Islet precursor cell (in vitro differentiated cells): ENCODE data around the gene CX3CL1.
"Not testable (repeated sequence)": the region's sequence is repeated elsewhere in the genome, so short reads cannot be mapped to it uniquely, and the experiment has no call there.

Source experiments
- DNase-seq: peaks from one replicate; pipeline ENCODE4 v3.0.0-alpha.2; 2018

CX3CL1 gene

DNA sequence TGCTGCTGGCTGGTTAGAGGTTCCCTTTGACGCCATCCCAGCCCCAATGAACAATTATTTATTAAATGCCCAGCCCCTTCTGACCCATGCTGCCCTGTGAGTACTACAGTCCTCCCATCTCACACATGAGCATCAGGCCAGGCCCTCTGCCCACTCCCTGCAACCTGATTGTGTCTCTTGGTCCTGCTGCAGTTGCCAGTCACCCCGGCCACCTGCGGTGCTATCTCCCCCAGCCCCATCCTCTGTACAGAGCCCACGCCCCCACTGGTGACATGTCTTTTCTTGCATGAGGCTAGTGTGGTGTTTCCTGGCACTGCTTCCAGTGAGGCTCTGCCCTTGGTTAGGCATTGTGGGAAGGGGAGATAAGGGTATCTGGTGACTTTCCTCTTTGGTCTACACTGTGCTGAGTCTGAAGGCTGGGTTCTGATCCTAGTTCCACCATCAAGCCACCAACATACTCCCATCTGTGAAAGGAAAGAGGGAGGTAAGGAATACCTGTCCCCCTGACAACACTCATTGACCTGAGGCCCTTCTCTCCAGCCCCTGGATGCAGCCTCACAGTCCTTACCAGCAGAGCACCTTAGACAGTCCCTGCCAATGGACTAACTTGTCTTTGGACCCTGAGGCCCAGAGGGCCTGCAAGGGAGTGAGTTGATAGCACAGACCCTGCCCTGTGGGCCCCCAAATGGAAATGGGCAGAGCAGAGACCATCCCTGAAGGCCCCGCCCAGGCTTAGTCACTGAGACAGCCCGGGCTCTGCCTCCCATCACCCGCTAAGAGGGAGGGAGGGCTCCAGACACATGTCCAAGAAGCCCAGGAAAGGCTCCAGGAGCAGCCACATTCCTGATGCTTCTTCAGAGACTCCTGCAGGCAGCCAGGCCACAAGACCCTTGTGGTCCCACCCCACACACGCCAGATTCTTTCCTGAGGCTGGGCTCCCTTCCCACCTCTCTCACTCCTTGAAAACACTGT lies 11.3 kb downstream of the CX3CL1 start:
- DNase-seq: peak; percentile 95

DNA sequence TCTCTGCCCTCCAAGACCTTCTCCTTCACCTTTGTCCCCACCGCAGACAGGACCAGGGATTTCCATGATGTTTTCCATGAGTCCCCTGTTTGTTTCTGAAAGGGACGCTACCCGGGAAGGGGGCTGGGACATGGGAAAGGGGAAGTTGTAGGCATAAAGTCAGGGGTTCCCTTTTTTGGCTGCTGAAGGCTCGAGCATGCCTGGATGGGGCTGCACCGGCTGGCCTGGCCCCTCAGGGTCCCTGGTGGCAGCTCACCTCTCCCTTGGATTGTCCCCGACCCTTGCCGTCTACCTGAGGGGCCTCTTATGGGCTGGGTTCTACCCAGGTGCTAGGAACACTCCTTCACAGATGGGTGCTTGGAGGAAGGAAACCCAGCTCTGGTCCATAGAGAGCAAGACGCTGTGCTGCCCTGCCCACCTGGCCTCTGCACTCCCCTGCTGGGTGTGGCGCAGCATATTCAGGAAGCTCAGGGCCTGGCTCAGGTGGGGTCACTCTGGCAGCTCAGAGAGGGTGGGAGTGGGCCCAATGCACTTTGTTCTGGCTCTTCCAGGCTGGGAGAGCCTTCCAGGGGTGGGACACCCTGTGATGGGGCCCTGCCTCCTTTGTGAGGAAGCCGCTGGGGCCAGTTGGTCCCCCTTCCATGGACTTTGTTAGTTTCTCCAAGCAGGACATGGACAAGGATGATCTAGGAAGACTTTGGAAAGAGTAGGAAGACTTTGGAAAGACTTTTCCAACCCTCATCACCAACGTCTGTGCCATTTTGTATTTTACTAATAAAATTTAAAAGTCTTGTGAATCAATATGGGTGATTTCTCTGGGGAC lies 12.2 kb downstream of the CX3CL1 start:
- DNase-seq: no peak

DNA sequence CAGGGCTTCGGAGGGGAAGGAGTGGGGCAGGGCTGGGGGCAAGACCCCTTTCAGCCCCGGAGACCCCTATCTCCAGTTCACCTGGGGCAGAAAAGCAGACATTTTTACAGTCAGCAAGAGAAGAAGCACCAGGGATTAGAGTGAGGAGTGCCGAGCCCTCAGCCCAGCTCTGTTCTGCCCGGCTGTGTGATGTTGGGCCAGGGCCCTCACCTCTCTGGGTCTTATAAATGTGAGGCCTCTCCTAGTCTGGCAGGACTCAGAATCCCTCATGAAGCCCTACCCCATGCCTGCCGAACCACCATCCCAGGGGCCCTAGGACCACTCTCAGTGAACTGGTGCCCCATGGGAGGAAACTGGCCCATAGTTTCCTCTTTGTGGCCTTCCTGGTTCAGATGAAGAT lies 12.8 kb downstream of the CX3CL1 start:
- DNase-seq: no peak

- DNase-seq: no peak
These were observed 14.2 kb downstream of the CX3CL1 start for GRCh38 chr16:57386381-57386951.

- DNase-seq: no peak
These were observed 15.5 kb downstream of the CX3CL1 start for GRCh38 chr16:57387598-57388354.

GRCh38 chr16:57388359-57389086 lies 16.2 kb downstream of the CX3CL1 start:
- DNase-seq: no peak

GRCh38 chr16:57389087-57389468 lies 16.8 kb downstream of the CX3CL1 start:
- no peak for DNase-seq

DNA sequence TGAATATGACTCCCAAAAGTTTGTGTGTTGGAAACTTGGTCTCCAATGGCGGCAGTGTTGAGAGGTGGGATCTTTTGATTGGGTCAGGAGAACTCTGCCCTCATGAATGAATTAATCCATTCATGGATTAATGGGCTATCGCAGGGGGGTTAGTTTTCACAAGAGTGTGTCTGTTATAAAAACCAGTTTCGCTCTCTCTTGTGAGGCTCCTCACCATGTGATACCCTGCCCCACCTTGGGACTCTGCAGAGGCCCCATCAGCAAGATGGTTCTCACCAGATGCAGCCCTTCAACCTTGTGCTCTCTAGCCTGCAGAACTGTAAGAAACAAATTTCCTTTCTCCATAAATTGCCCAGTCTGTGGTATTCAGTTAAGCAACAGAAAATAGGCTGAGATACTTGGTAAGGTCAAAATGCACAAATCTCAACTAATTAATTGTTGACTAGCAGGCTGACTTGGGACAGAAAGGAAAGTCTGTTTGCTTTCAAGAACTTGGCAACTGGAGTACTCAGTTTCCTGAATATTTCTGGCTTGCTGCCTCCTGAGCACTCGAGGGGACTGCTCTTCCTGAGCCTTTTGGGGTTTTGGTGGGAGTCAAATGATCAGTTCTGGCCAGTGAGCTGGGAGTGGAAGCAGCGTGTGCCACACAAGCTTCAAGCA lies 18.5 kb downstream of the CX3CL1 start:
- no peak for DNase-seq

DNA sequence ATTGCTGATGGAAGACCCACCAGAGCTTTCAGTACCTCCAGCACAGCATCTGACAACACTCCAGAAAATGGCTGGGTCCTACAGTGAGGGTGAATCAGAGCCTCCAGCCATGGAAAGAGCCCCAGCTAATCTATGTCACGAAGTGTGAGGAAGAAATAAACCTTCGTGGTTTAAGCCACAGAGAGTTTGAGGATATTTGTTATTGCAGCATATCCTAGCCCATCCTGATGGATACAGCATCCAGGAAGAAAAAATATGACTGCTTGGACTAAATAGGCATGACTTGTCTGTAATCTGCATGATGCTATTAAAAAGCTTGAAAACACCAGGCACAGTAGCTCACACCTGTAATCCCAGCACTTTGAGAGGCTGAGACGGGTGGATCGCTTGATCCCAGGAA lies 19.0 kb downstream of the CX3CL1 start:
- DNase-seq: no peak

GRCh38 chr16:57391708-57392107 lies 19.4 kb downstream of the CX3CL1 start:
- DNase-seq: no peak

GRCh38 chr16:57392694-57393093 lies 20.4 kb downstream of the CX3CL1 start:
- DNase-seq: no peak

DNA sequence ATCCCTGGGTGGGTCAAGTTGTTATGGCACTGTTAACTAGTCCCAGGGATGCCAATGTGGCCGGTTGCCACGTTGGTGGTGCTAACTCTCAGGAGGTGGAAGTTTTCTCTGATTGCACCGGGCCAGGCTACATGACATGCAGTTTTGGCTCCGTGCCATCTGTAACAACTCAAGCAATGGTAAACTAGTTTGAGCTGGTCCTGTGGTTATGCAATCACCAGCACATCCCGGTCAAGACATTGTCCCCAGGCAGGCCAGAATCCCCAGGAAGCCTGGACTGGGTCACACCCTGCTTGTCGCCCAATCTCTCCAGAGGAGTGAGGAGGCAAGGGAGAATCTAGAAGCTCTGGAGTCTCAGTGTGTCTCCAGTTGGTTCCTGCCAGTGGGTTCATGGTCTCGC lies 22.2 kb downstream of the CX3CL1 start:
- no peak for DNase-seq

DNA sequence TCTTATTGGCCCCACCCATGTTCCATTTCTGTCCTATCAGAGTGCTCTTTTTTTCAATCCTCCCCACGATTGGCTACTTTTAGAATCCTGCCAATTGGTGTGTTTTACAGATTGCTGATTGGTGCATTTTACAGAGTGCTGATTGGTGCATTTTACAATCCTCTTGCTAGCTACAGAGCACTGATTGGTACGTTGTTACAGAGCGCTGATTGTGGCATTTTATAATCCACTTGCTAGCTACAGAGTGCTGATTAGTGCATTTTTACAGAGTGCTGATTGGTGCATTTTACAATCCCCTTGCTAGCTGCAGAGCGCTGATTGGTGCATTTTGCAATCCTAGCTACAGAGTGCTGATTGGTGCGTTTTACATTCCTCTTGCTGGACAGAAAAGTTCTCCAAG lies 22.7 kb downstream of the CX3CL1 start:
- no peak for DNase-seq

DNA sequence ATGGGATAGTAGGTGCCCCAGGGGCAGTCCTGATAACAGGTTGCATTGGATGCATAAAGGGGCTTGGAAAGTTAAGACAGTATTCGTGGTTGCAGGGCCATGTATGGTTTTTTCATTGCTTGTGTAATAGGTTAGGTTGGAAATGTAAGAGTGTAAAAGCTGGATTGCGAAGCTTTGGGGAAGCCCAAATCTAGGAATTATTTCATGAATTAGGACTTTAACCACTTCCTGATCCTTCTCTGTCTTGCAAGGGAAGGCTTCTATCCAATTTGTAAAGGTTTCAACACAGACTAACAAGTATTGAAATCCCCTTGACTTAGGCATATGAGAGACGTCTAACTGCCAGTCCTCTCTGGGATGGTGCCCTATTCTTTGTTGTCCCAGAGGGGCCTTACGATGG lies 24.5 kb downstream of the CX3CL1 start:
- no peak for DNase-seq

- not testable (repeated sequence) for DNase-seq
These were observed 25.2 kb downstream of the CX3CL1 start for GRCh38 chr16:57397493-57397892.

DNA sequence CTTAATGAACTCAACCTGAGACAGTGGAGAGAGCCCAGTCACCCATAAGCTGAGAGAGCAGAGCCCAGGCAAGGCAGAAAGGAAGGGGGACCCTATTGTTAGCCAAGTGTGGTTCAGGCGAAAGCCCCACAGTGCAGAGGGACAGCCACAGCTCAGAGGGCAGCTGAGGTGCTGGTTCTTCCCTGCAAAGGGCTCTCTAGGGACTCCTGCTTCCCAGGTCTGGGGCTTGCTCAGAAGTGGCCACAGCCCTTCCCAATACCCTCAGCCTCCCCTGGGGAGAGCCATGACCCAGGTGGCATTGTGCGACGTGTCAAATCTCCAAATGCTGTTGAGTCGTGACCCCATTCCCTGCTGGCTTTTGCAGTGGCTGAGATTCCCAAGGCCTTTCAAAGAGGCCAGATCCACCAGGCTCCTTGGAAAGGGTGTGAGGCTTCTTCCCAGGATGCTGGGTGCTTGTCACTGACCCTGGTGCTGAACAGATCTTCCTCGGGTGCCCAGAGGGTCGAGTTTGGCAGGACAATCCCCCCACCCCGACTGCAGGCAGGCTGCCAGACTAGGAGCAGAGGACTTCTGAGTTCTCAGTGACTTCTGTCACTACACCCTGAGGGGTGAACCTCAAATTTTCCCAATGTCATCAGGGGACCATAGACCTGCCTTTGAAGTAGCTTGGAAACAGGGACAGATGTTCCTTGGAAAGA lies 29.8 kb downstream of the CX3CL1 start:
- peak; percentile 63 for DNase-seq

- no peak for DNase-seq
These were observed 31.9 kb downstream of the CX3CL1 start, which contains the start of gene CCL17 for GRCh38 chr16:57403965-57404817. Gene CCL17 (plus strand): TSS chr16:57404767. CDS start chr16:57413933, 9,166 bp downstream.

- no peak for DNase-seq
These were observed 32.8 kb downstream of the CX3CL1 start for GRCh38 chr16:57405097-57405496.

- no peak for DNase-seq
These were observed 34.6 kb downstream of the CX3CL1 start for GRCh38 chr16:57406881-57407280.
